LoVo (cell line): Measurements from ENCODE around the gene FBXW7.
A peak's percentile ranks its signal among the peaks of the same experiment; 100 is the strongest.

Source experiments
- DNase-seq: peaks from one replicate; pipeline ENCODE4 v3.0.0-alpha.2; 2016; ENCODE audit warnings: low spot score

The FBXW7 gene

GRCh38 chr4:152510349-152511147 is 25.3 kb downstream of the FBXW7 start:
- no peak for DNase-seq

GRCh38 chr4:152509595-152510225 is 26.2 kb downstream of the FBXW7 start:
- DNase-seq: no peak

GRCh38 chr4:152508818-152509217 is 27.1 kb downstream of the FBXW7 start:
- no peak for DNase-seq

GRCh38 chr4:152508386-152508785 is 27.5 kb downstream of the FBXW7 start:
- no peak for DNase-seq

- no peak for DNase-seq
Measured at GRCh38 chr4:152503653-152504290, 32.1 kb downstream of the FBXW7 start.

GRCh38 chr4:152501846-152502536 is 33.9 kb downstream of the FBXW7 start:
- no peak for DNase-seq

GRCh38 chr4:152500800-152501434 is 35.0 kb downstream of the FBXW7 start:
- peak; percentile 79 for DNase-seq

- no peak for DNase-seq
Measured at GRCh38 chr4:152500275-152500674, 35.6 kb downstream of the FBXW7 start.

- DNase-seq: no peak
Measured at GRCh38 chr4:152499344-152499743, 36.5 kb downstream of the FBXW7 start.

- no peak for DNase-seq
Measured at GRCh38 chr4:152494020-152494419, 41.9 kb downstream of the FBXW7 start.

GRCh38 chr4:152488246-152488645 is 47.6 kb downstream of the FBXW7 start:
- no peak for DNase-seq

GRCh38 chr4:152486429-152487389 is 49.2 kb downstream of the FBXW7 start:
- DNase-seq: no peak

- DNase-seq: peak; percentile 81
Measured at GRCh38 chr4:152485726-152486276, 50.1 kb downstream of the FBXW7 start.

GRCh38 chr4:152482211-152482610 is 53.7 kb downstream of the FBXW7 start:
- DNase-seq: no peak

GRCh38 chr4:152480901-152481300 is 55.0 kb downstream of the FBXW7 start:
- DNase-seq: no peak

- DNase-seq: no peak
Measured at GRCh38 chr4:152480326-152480725, 55.6 kb downstream of the FBXW7 start.

GRCh38 chr4:152479428-152480026 is 56.4 kb downstream of the FBXW7 start:
- no peak for DNase-seq

- no peak for DNase-seq
Measured at GRCh38 chr4:152478461-152479237, 57.2 kb downstream of the FBXW7 start.

GRCh38 chr4:152476796-152477195 is 59.1 kb downstream of the FBXW7 start:
- DNase-seq: no peak
